ENCODE results near the gene IDUA. TPM values are rescaled to one million over a fixed set of nuclear protein-coding genes. Genes with fewer than 3 reads are reported as not detected.
"Not testable (repeated sequence)": the region's sequence is repeated elsewhere in the genome, so short reads cannot be mapped to it uniquely, and the experiment has no call there.

Gene IDUA
- 14.9 TPM for total RNA-seq (ENCODE audit: unreplicated experiment)
- long read RNA-seq, partial matches to known transcripts: 0 of 1 reads
- long read RNA-seq, other reads (novel, unspliced or antisense): 1 of 1 reads

GRCh38 chr4:986879-987623 is at the start of gene IDUA:
IDUA (plus strand) TSS chr4:987044; CDS start chr4:987085, 41 bp downstream.
- Mint-ChIP-seq H3K36me3 (ENCODE audit: low read depth, unreplicated experiment) (no peaks in the 10 kb centered on the region), H3K27ac (ENCODE audit: unreplicated experiment) (no peak within 1 kb of the TSS), H3K9me3 (ENCODE audit: unreplicated experiment) (no peaks in the 10 kb centered on the region), H3K4me3 (ENCODE audit: unreplicated experiment) (peak within 1 kb of the TSS; percentile 94), H3K4me1 (ENCODE audit: unreplicated experiment) (peaks cover 11% of the 10 kb centered on the region), H3K27me3 (ENCODE audit: unreplicated experiment) (peaks cover 4% of the 10 kb centered on the region)
- peak; percentile 33 for TF ChIP-seq CTCF (IDR thresholded peaks at IDR 0.05; ENCODE audit: unreplicated experiment)
- peak; percentile 84 for DNase-seq (ENCODE audit: low spot score)

GRCh38 chr4:939508-939907 is 47.3 kb upstream of the IDUA start:
- not testable (repeated sequence) for H3K9me3 Mint-ChIP-seq (ENCODE audit: unreplicated experiment); H3K36me3 Mint-ChIP-seq (ENCODE audit: low read depth, unreplicated experiment); H3K27me3 Mint-ChIP-seq (ENCODE audit: unreplicated experiment); H3K27ac Mint-ChIP-seq (ENCODE audit: unreplicated experiment); H3K4me3 Mint-ChIP-seq (ENCODE audit: unreplicated experiment); H3K4me1 Mint-ChIP-seq (ENCODE audit: unreplicated experiment); DNase-seq (ENCODE audit: low spot score)

- Mint-ChIP-seq H3K9me3 (ENCODE audit: unreplicated experiment) (no peaks in the 10 kb centered on the region), H3K27ac (ENCODE audit: unreplicated experiment) (no peak overlapping the region), H3K4me1 (ENCODE audit: unreplicated experiment) (peaks cover 5% of the 10 kb centered on the region), H3K27me3 (ENCODE audit: unreplicated experiment) (peaks cover 12% of the 10 kb centered on the region), H3K4me3 (ENCODE audit: unreplicated experiment) (peak overlapping the region; percentile 48), H3K36me3 (ENCODE audit: low read depth, unreplicated experiment) (peaks cover under 1% of the 10 kb centered on the region)
- DNase-seq (ENCODE audit: low spot score): no peak
- no peak for TF ChIP-seq CTCF (IDR thresholded peaks at IDR 0.05; ENCODE audit: unreplicated experiment)
Observed at GRCh38 chr4:945274-946102, 41.4 kb upstream of the IDUA start.

- no peak overlapping the region for H3K4me3 Mint-ChIP-seq (ENCODE audit: unreplicated experiment)
- H3K27ac Mint-ChIP-seq (ENCODE audit: unreplicated experiment): no peak overlapping the region
- TF ChIP-seq CTCF (IDR thresholded peaks at IDR 0.05; ENCODE audit: unreplicated experiment): no peak
- no peak for DNase-seq (ENCODE audit: low spot score)
- H3K4me1 Mint-ChIP-seq (ENCODE audit: unreplicated experiment): peaks cover 5% of the 10 kb centered on the region
- H3K9me3 Mint-ChIP-seq (ENCODE audit: unreplicated experiment): no peaks in the 10 kb centered on the region
- H3K36me3 Mint-ChIP-seq (ENCODE audit: low read depth, unreplicated experiment): peaks cover 7% of the 10 kb centered on the region
- H3K27me3 Mint-ChIP-seq (ENCODE audit: unreplicated experiment): peaks cover 14% of the 10 kb centered on the region
Observed at GRCh38 chr4:946103-946450, 40.8 kb upstream of the IDUA start.

- peaks cover 16% of the 10 kb centered on the region for H3K27me3 Mint-ChIP-seq (ENCODE audit: unreplicated experiment)
- no peak for DNase-seq (ENCODE audit: low spot score)
- no peak for TF ChIP-seq CTCF (IDR thresholded peaks at IDR 0.05; ENCODE audit: unreplicated experiment)
- H3K4me3 Mint-ChIP-seq (ENCODE audit: unreplicated experiment): no peak overlapping the region
- no peaks in the 10 kb centered on the region for H3K9me3 Mint-ChIP-seq (ENCODE audit: unreplicated experiment)
- peaks cover 5% of the 10 kb centered on the region for H3K4me1 Mint-ChIP-seq (ENCODE audit: unreplicated experiment)
- H3K36me3 Mint-ChIP-seq (ENCODE audit: low read depth, unreplicated experiment): peaks cover 7% of the 10 kb centered on the region
- H3K27ac Mint-ChIP-seq (ENCODE audit: unreplicated experiment): no peak overlapping the region
Observed at GRCh38 chr4:946517-947471, 40.0 kb upstream of the IDUA start.
